PC-9 (cell line): ENCODE data around the gene SUN1.

ENCODE experiments used
- EZH2 ChIP-seq: fragments of 200-600 bp; sonication (generic); IDR thresholded peaks from 2 replicates; pipeline ENCODE4 v1.8.0; 2017; ENCODE audit warnings: antibody characterized with exemption, low read depth
- TF ChIP-seq, protein P1 (sequence below): fragments of 200-600 bp; sonication (generic); conservative IDR thresholded peaks from 2 replicates; pipeline ENCODE4 v1.6.1; 2017; ENCODE audit warnings: mixed run types, antibody characterized with exemption, mild to moderate bottlenecking, moderate library complexity

DNA sequence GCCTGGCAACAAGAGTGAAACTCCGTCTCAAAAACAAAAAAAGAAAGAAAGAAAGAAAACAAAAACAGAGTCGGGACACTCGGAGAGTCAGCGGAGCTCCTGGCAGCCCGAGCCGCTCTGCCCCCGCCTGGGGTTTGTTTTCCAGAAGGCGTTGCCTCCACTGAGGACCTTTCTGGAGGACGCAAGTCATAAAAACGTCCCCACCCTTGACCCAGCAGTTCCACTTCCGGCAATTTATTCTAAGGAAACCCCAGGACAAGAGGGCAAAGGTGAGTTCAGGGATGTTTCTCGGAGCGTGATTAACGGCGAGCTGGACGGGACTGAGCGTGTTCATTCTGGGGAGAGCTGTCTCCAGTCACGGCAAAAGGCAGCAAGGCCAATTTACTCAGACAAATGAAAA is 27.0 kb upstream of the SUN1 start:
- TF ChIP-seq EZH2: no peak
- TF ChIP-seq, protein P1, sequence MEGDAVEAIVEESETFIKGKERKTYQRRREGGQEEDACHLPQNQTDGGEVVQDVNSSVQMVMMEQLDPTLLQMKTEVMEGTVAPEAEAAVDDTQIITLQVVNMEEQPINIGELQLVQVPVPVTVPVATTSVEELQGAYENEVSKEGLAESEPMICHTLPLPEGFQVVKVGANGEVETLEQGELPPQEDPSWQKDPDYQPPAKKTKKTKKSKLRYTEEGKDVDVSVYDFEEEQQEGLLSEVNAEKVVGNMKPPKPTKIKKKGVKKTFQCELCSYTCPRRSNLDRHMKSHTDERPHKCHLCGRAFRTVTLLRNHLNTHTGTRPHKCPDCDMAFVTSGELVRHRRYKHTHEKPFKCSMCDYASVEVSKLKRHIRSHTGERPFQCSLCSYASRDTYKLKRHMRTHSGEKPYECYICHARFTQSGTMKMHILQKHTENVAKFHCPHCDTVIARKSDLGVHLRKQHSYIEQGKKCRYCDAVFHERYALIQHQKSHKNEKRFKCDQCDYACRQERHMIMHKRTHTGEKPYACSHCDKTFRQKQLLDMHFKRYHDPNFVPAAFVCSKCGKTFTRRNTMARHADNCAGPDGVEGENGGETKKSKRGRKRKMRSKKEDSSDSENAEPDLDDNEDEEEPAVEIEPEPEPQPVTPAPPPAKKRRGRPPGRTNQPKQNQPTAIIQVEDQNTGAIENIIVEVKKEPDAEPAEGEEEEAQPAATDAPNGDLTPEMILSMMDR: no peak
